Measurements from ENCODE around the gene ACOT11.

Gene ACOT11

GRCh38 chr1:54607821-54608565 is 60.0 kb downstream of the ACOT11 start:
- ATAC-seq (ENCODE audit: insufficient read depth, low read depth) (no peak), DNase-seq (no peak)
- Histone ChIP-seq H3K36me3 (ENCODE audit: insufficient read depth, low read length) (no peaks in the 10 kb centered on the region), H3K4me1 (ENCODE audit: insufficient read depth, low read length) (peaks cover 21% of the 10 kb centered on the region), H3K27ac (ENCODE audit: low read length) (no peak overlapping the region), H3K27me3 (ENCODE audit: insufficient read depth, low read length, poor library complexity) (no peaks in the 10 kb centered on the region), H2AFZ (ENCODE audit: low read depth, low read length) (no peak overlapping the region), H3K4me2 (ENCODE audit: insufficient read depth, low read length) (no peak overlapping the region), H4K20me1 (ENCODE audit: insufficient read depth, low read length) (no peaks in the 10 kb centered on the region), H3K9me3 (ENCODE audit: insufficient read depth, low read length, severe bottlenecking) (no peaks in the 10 kb centered on the region), H3K9ac (ENCODE audit: low read depth, low read length) (no peak overlapping the region), H3K79me2 (ENCODE audit: insufficient read depth, low read length) (no peaks in the 10 kb centered on the region), H3K4me3 (ENCODE audit: low read depth in 1 of 2, low read length in 2 of 2) (no peak overlapping the region)
- TF ChIP-seq EZH2 (IDR thresholded peaks at IDR 0.05; ENCODE audit: borderline replicate concordance, low read depth, low read length, severe bottlenecking) (no peak), CTCF (IDR thresholded peaks at IDR 0.05; ENCODE audit: borderline replicate concordance, extremely low read depth, low read length, poor library complexity, severe bottlenecking) (no peak)

GRCh38 chr1:54608566-54609230 is 60.7 kb downstream of the ACOT11 start:
- H3K36me3 ChIP-seq (ENCODE audit: insufficient read depth, low read length): no peaks in the 10 kb centered on the region
- no peak overlapping the region for H3K27ac ChIP-seq (ENCODE audit: low read length)
- no peaks in the 10 kb centered on the region for H3K9me3 ChIP-seq (ENCODE audit: insufficient read depth, low read length, severe bottlenecking)
- H3K4me3 ChIP-seq (ENCODE audit: low read depth in 1 of 2, low read length in 2 of 2): no peak overlapping the region
- no peaks in the 10 kb centered on the region for H3K79me2 ChIP-seq (ENCODE audit: insufficient read depth, low read length)
- H3K4me2 ChIP-seq (ENCODE audit: insufficient read depth, low read length): no peak overlapping the region
- peaks cover 17% of the 10 kb centered on the region for H3K4me1 ChIP-seq (ENCODE audit: insufficient read depth, low read length)
- ATAC-seq (ENCODE audit: insufficient read depth, low read depth) (no peak), DNase-seq (no peak)
- H4K20me1 ChIP-seq (ENCODE audit: insufficient read depth, low read length): no peaks in the 10 kb centered on the region
- no peaks in the 10 kb centered on the region for H3K27me3 ChIP-seq (ENCODE audit: insufficient read depth, low read length, poor library complexity)
- no peak for TF ChIP-seq CTCF (IDR thresholded peaks at IDR 0.05; ENCODE audit: borderline replicate concordance, extremely low read depth, low read length, poor library complexity, severe bottlenecking)
- TF ChIP-seq EZH2 (IDR thresholded peaks at IDR 0.05; ENCODE audit: borderline replicate concordance, low read depth, low read length, severe bottlenecking): no peak
- no peak overlapping the region for H2AFZ ChIP-seq (ENCODE audit: low read depth, low read length)
- no peak overlapping the region for H3K9ac ChIP-seq (ENCODE audit: low read depth, low read length)

- no peak for TF ChIP-seq CTCF (IDR thresholded peaks at IDR 0.05; ENCODE audit: borderline replicate concordance, extremely low read depth, low read length, poor library complexity, severe bottlenecking)
- Histone ChIP-seq H3K9ac (ENCODE audit: low read depth, low read length) (no peak overlapping the region), H3K79me2 (ENCODE audit: insufficient read depth, low read length) (no peaks in the 10 kb centered on the region), H4K20me1 (ENCODE audit: insufficient read depth, low read length) (no peaks in the 10 kb centered on the region), H3K27me3 (ENCODE audit: insufficient read depth, low read length, poor library complexity) (no peaks in the 10 kb centered on the region), H3K9me3 (ENCODE audit: insufficient read depth, low read length, severe bottlenecking) (no peaks in the 10 kb centered on the region), H3K27ac (ENCODE audit: low read length) (no peak overlapping the region), H3K4me2 (ENCODE audit: insufficient read depth, low read length) (no peak overlapping the region), H3K4me1 (ENCODE audit: insufficient read depth, low read length) (peaks cover 10% of the 10 kb centered on the region), H2AFZ (ENCODE audit: low read depth, low read length) (no peak overlapping the region), H3K36me3 (ENCODE audit: insufficient read depth, low read length) (no peaks in the 10 kb centered on the region), H3K4me3 (ENCODE audit: low read depth in 1 of 2, low read length in 2 of 2) (no peak overlapping the region)
- DNase-seq (no peak), ATAC-seq (ENCODE audit: insufficient read depth, low read depth) (no peak)
These were observed 61.4 kb downstream of the ACOT11 start for GRCh38 chr1:54609301-54609921.
